ENCODE results near the gene HOXD1.

HOXD1 gene

GRCh38 chr2:176154576-176155252 is 33.8 kb upstream of the HOXD1 start:
- no peak for FAIRE-seq

DNA sequence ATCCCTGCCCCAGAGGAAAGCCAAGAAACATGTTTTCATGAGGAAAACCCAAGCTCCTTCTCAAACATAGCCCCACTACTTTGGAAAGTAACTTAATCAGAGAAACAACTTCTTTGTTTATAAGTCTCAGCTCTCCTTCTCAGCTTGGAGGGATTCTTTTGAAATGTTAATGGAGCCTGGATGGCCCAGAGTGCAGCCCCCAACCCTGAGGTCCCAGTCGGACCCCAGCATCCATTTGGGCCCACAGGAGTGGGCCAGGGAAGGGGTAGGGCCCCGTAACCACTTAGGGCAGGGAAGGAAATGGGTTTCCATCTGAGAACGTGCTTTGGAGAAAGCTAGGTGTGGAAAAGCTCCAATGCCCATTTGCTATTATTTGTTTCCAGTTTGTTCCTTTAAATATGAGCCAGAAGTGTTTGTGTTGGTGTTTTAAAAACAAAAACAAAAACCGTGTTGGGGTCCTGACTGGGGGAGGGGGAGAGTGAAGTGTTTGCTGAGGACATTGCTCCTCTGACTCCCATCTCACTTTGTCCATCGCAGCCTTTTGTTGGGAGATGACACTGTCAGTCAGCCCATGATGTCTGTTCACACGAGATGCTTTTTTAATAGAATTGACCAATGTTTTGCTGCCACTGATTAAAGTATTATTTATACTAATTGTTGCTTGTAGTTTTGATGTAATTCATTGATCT is 33.0 kb upstream of the HOXD1 start:
- no peak for FAIRE-seq

GRCh38 chr2:176156301-176156806 is 32.1 kb upstream of the HOXD1 start:
- no peak for FAIRE-seq

GRCh38 chr2:176156807-176157498 is 31.5 kb upstream of the HOXD1 start, which contains the start of gene HOXD3:
Gene HOXD3 (plus strand): TSS chr2:176157307. CDS start chr2:176169115, 11,808 bp downstream.
- no peak for FAIRE-seq

GRCh38 chr2:176157499-176158185 is 30.8 kb upstream of the HOXD1 start:
- no peak for FAIRE-seq

- no peak for FAIRE-seq
Observed at GRCh38 chr2:176158186-176158591, 30.3 kb upstream of the HOXD1 start.

- no peak for FAIRE-seq
Observed at GRCh38 chr2:176158855-176159662, 29.4 kb upstream of the HOXD1 start.

DNA sequence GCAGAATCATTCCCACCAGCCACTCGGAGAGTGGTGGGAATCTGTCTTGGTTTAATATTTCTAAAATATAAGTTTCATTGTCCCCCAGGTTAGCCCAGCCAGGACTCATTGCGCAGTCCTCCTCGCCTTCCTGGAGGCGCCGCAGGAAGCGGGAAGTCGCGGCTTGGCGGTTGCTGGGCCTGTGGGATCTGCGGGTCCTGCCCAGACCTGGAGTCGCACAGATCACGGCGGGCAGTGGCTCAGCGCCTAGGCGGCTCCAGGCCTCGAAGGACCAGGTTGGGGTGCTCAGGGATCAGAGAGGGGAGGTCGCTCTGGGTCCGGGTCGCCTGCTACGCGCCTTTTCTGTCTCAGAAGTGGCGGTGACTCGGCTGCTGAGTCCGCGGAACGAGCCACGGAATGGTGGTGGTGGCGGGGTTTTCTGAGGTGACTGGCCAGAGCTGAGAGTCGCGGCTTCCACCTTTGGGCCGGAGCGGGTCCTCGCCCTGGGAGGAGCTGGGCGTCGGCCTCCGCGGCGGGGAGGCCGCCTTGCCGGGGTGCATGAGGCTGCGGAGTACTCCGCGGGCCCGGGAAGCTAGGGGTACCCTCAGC is 28.7 kb upstream of the HOXD1 start:
- no peak for FAIRE-seq

- FAIRE-seq: no peak
Observed at GRCh38 chr2:176160251-176160985, 28.1 kb upstream of the HOXD1 start.

- no peak for FAIRE-seq
Observed at GRCh38 chr2:176160986-176161824, 27.3 kb upstream of the HOXD1 start.

DNA sequence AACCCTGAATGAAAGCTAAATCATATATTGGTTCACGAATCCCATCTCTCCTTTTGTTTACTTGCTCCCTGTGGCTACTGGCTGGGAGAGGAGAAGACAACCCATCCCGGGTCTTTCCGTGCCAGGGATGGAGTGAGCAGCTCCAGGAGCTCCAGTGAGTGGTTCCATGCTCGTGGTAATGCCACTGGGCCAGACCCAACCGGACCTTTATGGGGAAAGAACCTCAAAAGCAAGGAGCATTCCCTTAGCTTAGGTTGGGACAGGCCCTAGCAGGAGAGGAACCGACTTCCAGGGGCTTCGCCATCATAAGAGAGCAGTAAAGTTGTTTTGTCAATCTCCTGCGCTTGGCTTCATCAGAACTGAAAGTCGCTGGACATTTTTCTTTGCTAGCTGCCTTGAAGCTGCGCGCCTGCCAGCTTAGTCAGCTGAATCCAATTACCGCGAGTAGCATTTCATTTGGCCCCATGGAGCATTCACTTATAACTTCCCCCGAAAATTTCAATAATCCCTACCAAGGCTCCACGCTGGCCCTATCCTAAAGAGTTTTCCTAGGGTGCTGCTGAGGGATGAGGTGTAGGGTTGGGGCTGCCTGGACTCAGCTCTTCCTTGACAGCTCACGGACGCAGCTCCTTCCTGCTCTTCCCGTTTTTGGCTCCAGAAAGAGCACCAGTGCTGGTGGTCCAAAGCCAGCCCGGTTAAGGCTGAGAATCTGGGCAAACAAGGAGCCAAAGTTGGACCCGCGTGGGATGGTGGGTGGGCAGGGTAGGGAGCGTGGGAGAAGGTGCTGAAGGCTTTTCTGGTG is 26.4 kb upstream of the HOXD1 start:
- FAIRE-seq: no peak

- FAIRE-seq: no peak
Observed at GRCh38 chr2:176162911-176163671, 25.4 kb upstream of the HOXD1 start.

DNA sequence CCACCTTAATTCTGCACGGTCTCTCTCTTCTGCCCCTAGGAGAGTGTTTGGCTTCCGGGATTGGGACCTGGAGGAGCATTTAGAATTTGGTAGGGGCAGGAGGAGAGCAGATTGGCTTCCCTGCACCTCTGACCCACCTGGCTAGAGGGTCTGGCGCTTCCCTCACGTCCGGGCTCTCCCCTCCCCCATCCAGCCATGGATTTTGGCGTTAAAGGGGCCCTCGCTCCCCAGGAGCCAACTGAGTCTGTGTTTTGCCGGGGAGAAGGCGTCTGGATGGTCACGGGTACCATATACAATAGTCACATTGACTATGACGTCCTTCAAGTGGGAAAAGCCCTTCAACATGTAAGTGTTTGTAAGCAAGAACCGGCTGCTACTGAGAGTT is 24.8 kb upstream of the HOXD1 start:
- FAIRE-seq: no peak

- FAIRE-seq: no peak
Observed at GRCh38 chr2:176164201-176164600, 24.3 kb upstream of the HOXD1 start.

DNA sequence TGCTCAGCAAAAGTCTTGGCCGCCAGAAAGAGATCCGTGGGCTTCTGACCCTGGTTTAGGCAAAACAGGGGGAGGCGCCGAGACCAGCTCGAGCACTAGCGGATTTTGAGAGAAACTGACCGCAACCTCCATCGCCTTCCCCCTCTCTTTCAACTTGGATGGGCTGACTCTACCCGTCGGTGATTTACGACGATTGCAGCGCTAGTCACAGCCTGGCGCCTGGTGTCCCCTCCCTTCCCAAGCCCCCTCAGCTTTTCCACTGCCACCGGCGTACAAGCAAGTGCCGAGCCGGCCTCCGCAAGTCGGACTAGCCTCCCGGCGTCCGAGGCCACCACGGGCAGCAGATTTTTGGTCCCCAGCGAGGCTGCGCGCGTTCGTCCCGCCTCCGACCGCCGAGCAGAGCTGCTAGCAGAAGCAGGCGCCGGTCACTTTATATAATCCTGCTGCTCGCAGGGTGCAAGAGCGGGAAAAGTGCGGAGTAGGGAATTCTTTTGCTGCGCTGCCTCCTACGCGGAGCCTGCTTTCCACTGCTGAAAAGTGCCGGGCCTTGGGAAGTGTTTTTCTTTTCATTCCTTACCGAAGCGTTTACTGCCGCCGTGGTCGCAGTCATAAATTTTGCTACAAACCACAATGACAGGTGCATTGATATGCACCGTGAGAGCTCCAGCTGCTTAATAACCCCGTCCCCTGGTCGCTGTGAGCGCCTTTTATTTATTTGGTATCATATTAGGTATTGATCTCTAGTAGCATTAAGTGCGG is 23.7 kb upstream of the HOXD1 start:
- FAIRE-seq: no peak

GRCh38 chr2:176165370-176166050 is 23.0 kb upstream of the HOXD1 start:
- FAIRE-seq: no peak

DNA sequence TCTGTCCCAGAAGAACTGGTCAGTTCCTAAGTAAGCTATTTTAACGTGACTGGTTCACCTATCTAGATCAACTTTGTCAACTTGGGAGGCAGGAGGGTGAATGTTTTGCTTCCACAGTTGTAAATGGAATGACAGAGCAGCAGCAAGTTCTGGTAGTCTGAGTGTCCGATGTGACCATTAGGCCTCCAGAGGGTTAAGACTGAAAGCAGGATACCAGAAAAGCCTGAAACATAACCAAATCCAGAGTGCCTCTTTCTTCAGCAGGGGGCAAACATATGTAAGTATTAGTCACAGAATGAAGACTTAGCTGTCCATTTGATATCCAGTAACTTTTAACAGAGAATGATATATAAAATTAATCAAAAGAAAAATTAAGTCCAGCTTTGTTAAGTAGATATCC is 22.2 kb upstream of the HOXD1 start:
- no peak for FAIRE-seq

Data from G401.6 (cell line).